Adipocyte (in vitro differentiated cells): Measurements from ENCODE around the gene PLCB4.

Source experiments
- DNase-seq: peaks from one replicate; pipeline ENCODE4 v3.0.0-alpha.2; 2015; ENCODE audit warnings: low read depth
- H3K27me3 ChIP-seq: replicated peaks from 2 replicates; pipeline ENCODE4 v1.7.0; 2013; ENCODE audit warnings: mild to moderate bottlenecking, low read length, moderate library complexity; ENCODE audit not compliant: control insufficient read depth, insufficient read depth
- H3K36me3 ChIP-seq: 2 replicates; pipeline ENCODE4 v1.7.0; 2013; ENCODE audit warnings: low read length, mild to moderate bottlenecking, moderate library complexity; ENCODE audit not compliant: control insufficient read depth, insufficient read depth, severe bottlenecking
- H3K4me1 ChIP-seq: 2 replicates; pipeline ENCODE4 v1.7.0; 2013; ENCODE audit warnings: mild to moderate bottlenecking, low read length, moderate library complexity; ENCODE audit not compliant: control insufficient read depth, insufficient read depth
- H3K4me3 ChIP-seq: 2 replicates; pipeline ENCODE4 v1.7.0; 2013; ENCODE audit warnings: mild to moderate bottlenecking, low read length, moderate library complexity
- H3K9ac ChIP-seq: 2 replicates; pipeline ENCODE4 v1.7.0; 2013; ENCODE audit warnings: mild to moderate bottlenecking, low read length, moderate library complexity
- H3K9me3 ChIP-seq: 2 replicates; pipeline ENCODE4 v1.7.0; 2013; ENCODE audit warnings: mild to moderate bottlenecking, low read length, moderate library complexity; ENCODE audit not compliant: control insufficient read depth

Gene PLCB4

GRCh38 chr20:9389346-9389745 is 320.5 kb downstream of the PLCB4 start:
- Histone ChIP-seq H3K4me3 (no peak overlapping the region), H3K4me1 (peaks cover 10% of the 10 kb centered on the region), H3K36me3 (no peaks in the 10 kb centered on the region), H3K9me3 (no peaks in the 10 kb centered on the region), H3K9ac (no peak overlapping the region), H3K27me3 (no peaks in the 10 kb centered on the region)
- DNase-seq = no peak

GRCh38 chr20:9390441-9390840 is 321.6 kb downstream of the PLCB4 start:
- Histone ChIP-seq H3K27me3 (no peaks in the 10 kb centered on the region), H3K9ac (no peak overlapping the region), H3K9me3 (no peaks in the 10 kb centered on the region), H3K4me1 (peaks cover 10% of the 10 kb centered on the region), H3K4me3 (no peak overlapping the region), H3K36me3 (no peaks in the 10 kb centered on the region)
- DNase-seq = peak; percentile 61

- no peaks in the 10 kb centered on the region for H3K27me3 ChIP-seq
- peak; percentile 92 for DNase-seq
- no peak overlapping the region for H3K9ac ChIP-seq
- H3K36me3 ChIP-seq = no peaks in the 10 kb centered on the region
- peaks cover 10% of the 10 kb centered on the region for H3K4me1 ChIP-seq
- no peak overlapping the region for H3K4me3 ChIP-seq
- no peaks in the 10 kb centered on the region for H3K9me3 ChIP-seq
Observed at GRCh38 chr20:9392892-9393857, 324.3 kb downstream of the PLCB4 start.

GRCh38 chr20:9395971-9396370 is 327.1 kb downstream of the PLCB4 start:
- Histone ChIP-seq H3K27me3 (no peaks in the 10 kb centered on the region), H3K4me1 (no peaks in the 10 kb centered on the region), H3K9ac (no peak overlapping the region), H3K9me3 (no peaks in the 10 kb centered on the region), H3K4me3 (no peak overlapping the region), H3K36me3 (no peaks in the 10 kb centered on the region)
- DNase-seq = no peak

- no peaks in the 10 kb centered on the region for H3K36me3 ChIP-seq
- no peaks in the 10 kb centered on the region for H3K27me3 ChIP-seq
- DNase-seq = no peak
- H3K4me3 ChIP-seq = no peak overlapping the region
- H3K9ac ChIP-seq = no peak overlapping the region
- H3K9me3 ChIP-seq = no peaks in the 10 kb centered on the region
- H3K4me1 ChIP-seq = no peaks in the 10 kb centered on the region
Observed at GRCh38 chr20:9397928-9398327, 329.0 kb downstream of the PLCB4 start.

GRCh38 chr20:9398882-9399281 is 330.0 kb downstream of the PLCB4 start:
- Histone ChIP-seq H3K4me1 (no peaks in the 10 kb centered on the region), H3K27me3 (no peaks in the 10 kb centered on the region), H3K4me3 (no peak overlapping the region), H3K9ac (no peak overlapping the region), H3K9me3 (no peaks in the 10 kb centered on the region), H3K36me3 (no peaks in the 10 kb centered on the region)
- DNase-seq = no peak

- DNase-seq = no peak
- no peaks in the 10 kb centered on the region for H3K9me3 ChIP-seq
- no peaks in the 10 kb centered on the region for H3K4me1 ChIP-seq
- H3K9ac ChIP-seq = no peak overlapping the region
- no peaks in the 10 kb centered on the region for H3K36me3 ChIP-seq
- no peak overlapping the region for H3K4me3 ChIP-seq
- no peaks in the 10 kb centered on the region for H3K27me3 ChIP-seq
Observed at GRCh38 chr20:9399322-9399721, 330.4 kb downstream of the PLCB4 start.

- DNase-seq = peak; percentile 36
- H3K9ac ChIP-seq = no peak overlapping the region
- no peaks in the 10 kb centered on the region for H3K27me3 ChIP-seq
- H3K4me3 ChIP-seq = no peak overlapping the region
- H3K4me1 ChIP-seq = no peaks in the 10 kb centered on the region
- H3K36me3 ChIP-seq = no peaks in the 10 kb centered on the region
- H3K9me3 ChIP-seq = no peaks in the 10 kb centered on the region
Observed at GRCh38 chr20:9400171-9401025, 331.5 kb downstream of the PLCB4 start.

GRCh38 chr20:9401371-9401770 is 332.5 kb downstream of the PLCB4 start:
- Histone ChIP-seq H3K4me1 (no peaks in the 10 kb centered on the region), H3K4me3 (no peak overlapping the region), H3K36me3 (no peaks in the 10 kb centered on the region), H3K9me3 (no peaks in the 10 kb centered on the region), H3K9ac (no peak overlapping the region), H3K27me3 (no peaks in the 10 kb centered on the region)
- DNase-seq = no peak

GRCh38 chr20:9402141-9402540 is 333.3 kb downstream of the PLCB4 start:
- H3K4me1 ChIP-seq = no peaks in the 10 kb centered on the region
- DNase-seq = no peak
- H3K4me3 ChIP-seq = no peak overlapping the region
- H3K9me3 ChIP-seq = no peaks in the 10 kb centered on the region
- no peak overlapping the region for H3K9ac ChIP-seq
- H3K27me3 ChIP-seq = no peaks in the 10 kb centered on the region
- H3K36me3 ChIP-seq = no peaks in the 10 kb centered on the region

GRCh38 chr20:9402546-9402945 is 333.7 kb downstream of the PLCB4 start:
- Histone ChIP-seq H3K27me3 (no peaks in the 10 kb centered on the region), H3K4me3 (no peak overlapping the region), H3K9me3 (no peaks in the 10 kb centered on the region), H3K4me1 (no peaks in the 10 kb centered on the region), H3K36me3 (no peaks in the 10 kb centered on the region), H3K9ac (no peak overlapping the region)
- DNase-seq = no peak
